CD4-positive, alpha-beta memory T cell (primary cell): ENCODE data around the gene GMDS. TPM values are rescaled to one million over a fixed set of nuclear protein-coding genes. Genes with fewer than 3 reads are reported as not detected.
A peak's percentile ranks its signal among the peaks of the same experiment; 100 is the strongest.

Experiments used
- CTCF ChIA-PET: fragments of 350-600 bp; sonication (Branson Sonifier 250); formaldehyde crosslinking; loops from one replicate; lab custom pipeline; 2021; ENCODE audit warnings: inconsistent platforms; ENCODE audit not compliant: partially characterized antibody; lab: Charles Lee
- POLR2A ChIA-PET: fragments of 350-600 bp; sonication (Branson Sonifier 250); formaldehyde crosslinking; loops from one replicate; lab custom pipeline; 2021; ENCODE audit not compliant: partially characterized antibody; lab: Charles Lee
- DNase-seq, 5 donors: peaks; one replicate each; pipeline versions ENCODE4 v3.0.0 to v3.0.0-alpha.2; 2020 to 2022; ENCODE audit warnings: mixed read lengths in 1 of 5
- H3K27ac ChIP-seq: one replicate; pipeline ENCODE4 v1.7.0; 2013; ENCODE audit warnings: low read depth, low read length
- H3K27me3 ChIP-seq: 2 replicates; pipeline ENCODE4 v1.7.0; 2013; ENCODE audit warnings: mild to moderate bottlenecking, low read length, moderate library complexity; ENCODE audit not compliant: insufficient read depth
- H3K36me3 ChIP-seq: 2 replicates; pipeline ENCODE4 v1.7.0; 2013; ENCODE audit warnings: mild to moderate bottlenecking, low read length, moderate library complexity; ENCODE audit not compliant: insufficient read depth
- H3K4me1 ChIP-seq: 2 replicates; pipeline ENCODE4 v1.7.0; 2013; ENCODE audit warnings: mild to moderate bottlenecking, low read length, moderate library complexity; ENCODE audit not compliant: insufficient read depth
- H3K4me3 ChIP-seq, 2 donors: one replicate each; pipeline ENCODE4 v1.7.0; 2013; ENCODE audit warnings: low read length in 2 of 2, mild to moderate bottlenecking in 1 of 2
- H3K9me3 ChIP-seq, 2 donors: one replicate each; pipeline ENCODE4 v1.7.0; 2013; ENCODE audit warnings: low read length in 2 of 2, control low read depth in 1 of 2; ENCODE audit not compliant: control insufficient read depth in 1 of 2
- H3K27ac Mint-ChIP-seq, 7 donors: one replicate each; pipeline ENCODE4 v1.8.0; 2020 to 2021; ENCODE audit warnings: mixed read lengths in 7 of 7, mild to moderate bottlenecking in 6 of 7, inconsistent platforms in 3 of 7, moderate library complexity in 3 of 7
- H3K27me3 Mint-ChIP-seq, 2 donors: one replicate each; pipeline ENCODE4 v1.8.0; 2020 to 2021; ENCODE audit warnings: mixed read lengths in 2 of 2
- H3K36me3 Mint-ChIP-seq, 2 donors: one replicate each; pipeline ENCODE4 v1.8.0; 2020 to 2021; ENCODE audit warnings: mixed read lengths in 2 of 2, inconsistent platforms in 1 of 2, mild to moderate bottlenecking in 1 of 2
- H3K4me1 Mint-ChIP-seq, 4 donors: one replicate each; pipeline ENCODE4 v1.8.0; 2020 to 2021; ENCODE audit warnings: mixed read lengths in 4 of 4, mild to moderate bottlenecking in 1 of 4
- H3K4me3 Mint-ChIP-seq, 8 donors: one replicate each; pipeline ENCODE4 v1.8.0; 2020 to 2021; ENCODE audit warnings: mixed read lengths in 8 of 8, mild to moderate bottlenecking in 7 of 8, moderate library complexity in 6 of 8, inconsistent platforms in 3 of 8
- H3K9me3 Mint-ChIP-seq, 8 donors: one replicate each; pipeline ENCODE4 v1.8.0; 2020 to 2021; ENCODE audit warnings: mixed read lengths in 8 of 8, mild to moderate bottlenecking in 5 of 8, inconsistent platforms in 3 of 8, moderate library complexity in 1 of 8
- intact Hi-C: fragments of 100-400 bp; cut with micrococcal nuclease; formaldehyde crosslinking; loops from one replicate; pipeline ENCODE4 v1.15.1; 2023
- polyA plus RNA-seq, 2 donors: library from polyadenylated mRNA; unstranded; fragments of 300-500 nt; fragmentation: Illumina TruSeq; gene quantifications; one replicate each; pipeline ENCODE4 v1.2.3, GENCODE V29; 2021
- total RNA-seq, 2 experiments: library from RNA; stranded (reverse); gene quantifications; one replicate each; pipeline ENCODE4 v1.2.3, GENCODE V29; 2021

The GMDS gene
- total and polyA plus RNA-seq, 4 experiments from 2014 or later: 12.1 to 24.0 (median 15.2) TPM

- no peaks in the 10 kb centered on the region for H3K9me3 ChIP-seq
- Mint-ChIP-seq H3K9me3 (peaks cover 0 to 5% (median 0%) of the 10 kb centered on the region in 8 donors), H3K36me3 (peaks cover 0 to 4% of the 10 kb centered on the region in 2 donors), H3K4me1 (peaks cover 13 to 40% (median 21%) of the 10 kb centered on the region in 4 donors), H3K27me3 (peaks cover 49 to 53% of the 10 kb centered on the region in 2 donors), H3K27ac (peak overlapping the region in 1 of 7 donors; percentile 25), H3K4me3 (peak overlapping the region in 3 of 8 donors; percentile 24 to 52 (median 50))
- no peak overlapping the region for H3K27ac ChIP-seq
- H3K4me1 ChIP-seq: peaks cover 28% of the 10 kb centered on the region
- no peak overlapping the region for H3K4me3 ChIP-seq
- peaks cover 41% of the 10 kb centered on the region for H3K27me3 ChIP-seq
- intact Hi-C loops: no loop called here
- DNase-seq: no peak
- POLR2A ChIA-PET: no interaction called here
- CTCF ChIA-PET: interaction anchor here (1.6 to 2.1 kb wide), 2 partner anchors 16 to 491 kb away, joined by 5 to 7 read pairs; no protein-coding TSS in a partner anchor
- no peaks in the 10 kb centered on the region for H3K36me3 ChIP-seq
These were observed 632.5 kb downstream of the GMDS start for GRCh38 chr6:1612974-1613306.

- Mint-ChIP-seq H3K9me3 (peaks cover 0 to 5% (median 0%) of the 10 kb centered on the region in 8 donors), H3K27ac (peak overlapping the region in 3 of 7 donors; percentile 60 to 70 (median 63)), H3K36me3 (peaks cover 0 to 4% of the 10 kb centered on the region in 2 donors), H3K4me3 (peak overlapping the region; percentile 76 to 94 (median 87)), H3K27me3 (peaks cover 48 to 53% of the 10 kb centered on the region in 2 donors), H3K4me1 (peaks cover 16 to 46% (median 25%) of the 10 kb centered on the region in 4 donors)
- no peak for DNase-seq
- Histone ChIP-seq H3K4me3 (no peak overlapping the region), H3K4me1 (peaks cover 33% of the 10 kb centered on the region), H3K9me3 (no peaks in the 10 kb centered on the region), H3K27ac (no peak overlapping the region), H3K36me3 (no peaks in the 10 kb centered on the region), H3K27me3 (peaks cover 42% of the 10 kb centered on the region)
- POLR2A ChIA-PET: no interaction called here
- intact Hi-C loops: no loop called here
- CTCF ChIA-PET: interaction anchor here (1.0 to 2.1 kb wide), 4 partner anchors 16 to 1153 kb away, joined by 3 to 7 read pairs (median 4); partner anchors contain the start of gene WRNIP1
These were observed 633.0 kb downstream of the GMDS start for GRCh38 chr6:1612299-1612973.

- peak overlapping the region in 3 of 7 donors; percentile 60 to 70 (median 63) for H3K27ac Mint-ChIP-seq
- H3K36me3 Mint-ChIP-seq: peaks cover 0 to 4% of the 10 kb centered on the region in 2 donors
- H3K9me3 Mint-ChIP-seq: peaks cover 0 to 5% (median 0%) of the 10 kb centered on the region in 8 donors
- intact Hi-C loops: no loop called here
- CTCF ChIA-PET: interaction anchor here (1.0 to 2.1 kb wide), 4 partner anchors 15 to 1154 kb away, joined by 3 to 7 read pairs (median 4); partner anchors contain the start of gene WRNIP1
- POLR2A ChIA-PET: no interaction called here
- H3K4me3 Mint-ChIP-seq: peak overlapping the region; percentile 76 to 94 (median 87)
- peaks cover 20 to 53% (median 30%) of the 10 kb centered on the region in 4 donors for H3K4me1 Mint-ChIP-seq
- Histone ChIP-seq H3K27ac (no peak overlapping the region), H3K4me3 (peak overlapping the region in 1 of 2 donors; percentile 47), H3K4me1 (peaks cover 40% of the 10 kb centered on the region), H3K27me3 (peaks cover 48% of the 10 kb centered on the region), H3K36me3 (no peaks in the 10 kb centered on the region), H3K9me3 (no peaks in the 10 kb centered on the region)
- peak in 3 of 5 donors; percentile 19 to 43 (median 36) for DNase-seq
- peaks cover 49 to 53% of the 10 kb centered on the region in 2 donors for H3K27me3 Mint-ChIP-seq
These were observed 633.7 kb downstream of the GMDS start for GRCh38 chr6:1611572-1612298.

- no peak overlapping the region for H3K27ac Mint-ChIP-seq
- peaks cover 20 to 57% (median 32%) of the 10 kb centered on the region in 4 donors for H3K4me1 Mint-ChIP-seq
- intact Hi-C loops: no loop called here
- no peak for DNase-seq
- H3K4me3 Mint-ChIP-seq: no peak overlapping the region
- Histone ChIP-seq H3K27ac (no peak overlapping the region), H3K9me3 (no peaks in the 10 kb centered on the region), H3K36me3 (no peaks in the 10 kb centered on the region), H3K4me3 (no peak overlapping the region), H3K27me3 (peaks cover 53% of the 10 kb centered on the region), H3K4me1 (peaks cover 45% of the 10 kb centered on the region)
- ChIA-PET POLR2A (no interaction called here), CTCF (interaction anchor here (0.6 to 2.1 kb wide), 3 partner anchors 15 to 745 kb away, joined by 3 to 9 read pairs (median 7); no protein-coding TSS in a partner anchor)
- peaks cover 0 to 4% of the 10 kb centered on the region in 2 donors for H3K36me3 Mint-ChIP-seq
- H3K27me3 Mint-ChIP-seq: peaks cover 52 to 53% of the 10 kb centered on the region in 2 donors
- H3K9me3 Mint-ChIP-seq: peaks cover 0 to 5% (median 0%) of the 10 kb centered on the region in 8 donors
These were observed 634.2 kb downstream of the GMDS start for GRCh38 chr6:1611322-1611571.

GRCh38 chr6:1610497-1611321 is 634.7 kb downstream of the GMDS start:
- CTCF ChIA-PET: interaction anchor here (0.6 to 2.0 kb wide), 2 partner anchors 15 to 746 kb away, joined by 3 to 9 read pairs; no protein-coding TSS in a partner anchor
- peaks cover 58% of the 10 kb centered on the region for H3K27me3 ChIP-seq
- peak overlapping the region in 1 of 2 donors; percentile 49 for H3K4me3 ChIP-seq
- DNase-seq: peak in 2 of 5 donors; percentile 35 to 39
- intact Hi-C loops: no loop called here
- Mint-ChIP-seq H3K9me3 (peaks cover 0 to 5% (median 0%) of the 10 kb centered on the region in 8 donors), H3K36me3 (peaks cover 0 to 4% of the 10 kb centered on the region in 2 donors), H3K4me1 (peaks cover 26 to 63% (median 37%) of the 10 kb centered on the region in 4 donors), H3K27ac (peak overlapping the region in 2 of 7 donors; percentile 60 to 79), H3K4me3 (peak overlapping the region; percentile 80 to 89 (median 84)), H3K27me3 (peaks cover 52 to 53% of the 10 kb centered on the region in 2 donors)
- no peaks in the 10 kb centered on the region for H3K9me3 ChIP-seq
- H3K36me3 ChIP-seq: no peaks in the 10 kb centered on the region
- no peak overlapping the region for H3K27ac ChIP-seq
- peaks cover 51% of the 10 kb centered on the region for H3K4me1 ChIP-seq
- POLR2A ChIA-PET: no interaction called here

GRCh38 chr6:1609648-1610496 is 635.5 kb downstream of the GMDS start, which contains the start of gene FOXC1:
Gene FOXC1 (plus strand): TSS chr6:1609915. CDS start chr6:1610446, 531 bp downstream.
- no peaks in the 10 kb centered on the region for H3K36me3 ChIP-seq
- ChIA-PET POLR2A (no interaction called here), CTCF (interaction anchor here (2.0 kb wide), 1 partner anchor 14 kb away, joined by 9 read pairs; no protein-coding TSS in a partner anchor)
- H3K4me3 ChIP-seq: peak within 1 kb of the TSS in 1 of 2 donors; percentile 49
- peak within 1 kb of the TSS in 2 of 7 donors; percentile 60 to 79 for H3K27ac Mint-ChIP-seq
- peaks cover 65% of the 10 kb centered on the region for H3K27me3 ChIP-seq
- peak within 1 kb of the TSS; percentile 80 to 89 (median 84) for H3K4me3 Mint-ChIP-seq
- no peak within 1 kb of the TSS for H3K27ac ChIP-seq
- no peaks in the 10 kb centered on the region for H3K9me3 ChIP-seq
- intact Hi-C loops: no loop called here
- H3K27me3 Mint-ChIP-seq: peaks cover 52 to 55% of the 10 kb centered on the region in 2 donors
- peak in 2 of 5 donors; percentile 13 to 17 for DNase-seq
- peaks cover 0 to 5% (median 0%) of the 10 kb centered on the region in 8 donors for H3K9me3 Mint-ChIP-seq
- peaks cover 28 to 68% (median 41%) of the 10 kb centered on the region in 4 donors for H3K4me1 Mint-ChIP-seq
- peaks cover 0 to 4% of the 10 kb centered on the region in 2 donors for H3K36me3 Mint-ChIP-seq
- peaks cover 58% of the 10 kb centered on the region for H3K4me1 ChIP-seq
